Activated T-cell treated with anti-CD3 and anti-CD28 coated beads for 1 hour (primary cell): Measurements from ENCODE around the gene HINT3.
"Not testable (repeated sequence)": the region's sequence is repeated elsewhere in the genome, so short reads cannot be mapped to it uniquely, and the experiment has no call there.

Source experiments
- DNase-seq: peaks from one replicate; pipeline ENCODE4 v3.0.0-alpha.2; 2020; ENCODE audit warnings: low read depth

The HINT3 gene

GRCh38 chr6:125963817-125964216 lies 7.2 kb downstream of the HINT3 start:
- no peak for DNase-seq

- no peak for DNase-seq
These were observed 10.0 kb downstream of the HINT3 start for GRCh38 chr6:125966569-125966968.

GRCh38 chr6:125968493-125968892 lies 11.9 kb downstream of the HINT3 start:
- no peak for DNase-seq

- DNase-seq, result no peak
These were observed 14.2 kb downstream of the HINT3 start for GRCh38 chr6:125970760-125971159.

GRCh38 chr6:125972478-125972877 lies 15.9 kb downstream of the HINT3 start:
- not testable (repeated sequence) for DNase-seq

DNA sequence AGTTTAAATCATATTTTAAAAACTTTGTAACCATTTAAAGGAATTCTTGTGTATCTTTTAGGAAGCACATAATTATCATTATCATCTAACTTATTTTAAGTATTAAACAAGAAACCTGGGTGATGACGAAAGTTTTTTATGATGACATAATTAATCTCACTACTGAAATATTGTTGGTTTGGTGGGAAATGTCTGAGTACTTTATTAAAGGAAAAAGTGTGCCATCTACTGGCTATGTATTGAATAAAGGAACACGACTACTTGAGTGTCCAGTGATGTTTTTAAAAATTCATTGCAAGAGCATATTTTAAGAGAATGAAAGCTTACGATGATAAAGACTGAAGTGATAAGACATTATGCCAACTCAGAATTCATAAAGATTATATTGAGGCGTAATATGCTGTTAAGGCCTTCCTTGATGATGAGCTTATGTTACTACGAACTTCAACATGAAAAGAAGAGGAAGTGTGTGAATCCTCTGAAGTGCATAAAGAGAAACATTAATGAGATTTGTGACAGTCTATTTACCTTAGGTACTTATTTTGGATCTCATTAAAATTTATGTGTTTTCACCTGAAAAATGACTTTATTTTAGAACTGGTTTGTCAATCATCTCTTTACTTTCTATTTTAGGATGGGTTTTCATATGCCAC lies 17.8 kb downstream of the HINT3 start:
- DNase-seq, result no peak

DNA sequence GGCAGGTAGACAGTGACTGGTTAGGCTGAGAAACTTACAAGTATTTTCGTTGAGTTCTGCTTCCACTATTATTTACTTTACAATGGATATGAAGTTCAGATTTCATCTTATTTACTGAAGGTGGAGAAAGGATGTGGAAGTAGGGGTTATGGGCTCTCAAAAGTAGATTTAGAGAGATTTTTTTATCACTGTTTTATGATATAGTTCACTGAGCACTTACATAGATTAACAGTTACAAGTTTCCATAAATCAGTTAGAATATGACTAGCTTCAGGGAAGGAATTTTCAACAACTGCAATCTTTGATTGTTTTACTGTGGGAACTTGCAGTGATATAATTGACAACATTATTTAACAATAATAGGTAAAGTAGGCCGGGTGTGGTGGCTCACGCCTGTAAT lies 22.5 kb downstream of the HINT3 start:
- DNase-seq, result no peak

DNA sequence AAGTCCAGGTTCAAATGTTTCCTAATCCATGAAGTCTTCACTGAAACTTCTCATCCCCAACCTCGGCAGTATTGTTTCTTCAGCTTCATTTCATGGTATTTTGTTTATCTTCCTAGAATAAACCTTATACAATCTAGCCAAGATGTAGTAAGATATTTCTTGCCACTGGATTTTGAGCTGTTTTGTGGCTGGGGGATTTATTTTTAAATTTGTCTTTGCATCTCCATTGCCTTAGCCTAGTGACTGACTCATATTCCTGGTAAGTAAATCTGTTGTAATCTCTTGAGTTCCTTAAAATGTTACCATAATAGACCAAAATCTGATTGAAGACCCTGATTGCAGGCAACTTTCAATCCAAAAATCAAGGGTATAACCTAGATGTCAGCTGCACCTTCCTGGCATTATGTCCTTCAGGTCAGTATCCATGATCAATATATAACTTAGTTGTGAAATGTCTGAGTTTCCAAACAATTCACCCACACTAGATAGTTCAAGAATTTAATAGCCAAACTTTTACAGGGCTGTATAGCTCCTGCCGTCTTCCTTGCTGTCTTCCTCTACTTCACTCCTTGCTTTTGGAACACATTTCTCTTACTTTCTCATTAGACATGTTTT lies 25.1 kb downstream of the HINT3 start:
- no peak for DNase-seq

- DNase-seq, result no peak
These were observed 26.8 kb downstream of the HINT3 start for GRCh38 chr6:125983246-125983945.

- DNase-seq, result no peak
These were observed 27.7 kb downstream of the HINT3 start for GRCh38 chr6:125984311-125984710.

- DNase-seq, result no peak
These were observed 29.0 kb downstream of the HINT3 start for GRCh38 chr6:125985522-125985921.

- DNase-seq, result no peak
These were observed 29.4 kb downstream of the HINT3 start for GRCh38 chr6:125985979-125986300.

DNA sequence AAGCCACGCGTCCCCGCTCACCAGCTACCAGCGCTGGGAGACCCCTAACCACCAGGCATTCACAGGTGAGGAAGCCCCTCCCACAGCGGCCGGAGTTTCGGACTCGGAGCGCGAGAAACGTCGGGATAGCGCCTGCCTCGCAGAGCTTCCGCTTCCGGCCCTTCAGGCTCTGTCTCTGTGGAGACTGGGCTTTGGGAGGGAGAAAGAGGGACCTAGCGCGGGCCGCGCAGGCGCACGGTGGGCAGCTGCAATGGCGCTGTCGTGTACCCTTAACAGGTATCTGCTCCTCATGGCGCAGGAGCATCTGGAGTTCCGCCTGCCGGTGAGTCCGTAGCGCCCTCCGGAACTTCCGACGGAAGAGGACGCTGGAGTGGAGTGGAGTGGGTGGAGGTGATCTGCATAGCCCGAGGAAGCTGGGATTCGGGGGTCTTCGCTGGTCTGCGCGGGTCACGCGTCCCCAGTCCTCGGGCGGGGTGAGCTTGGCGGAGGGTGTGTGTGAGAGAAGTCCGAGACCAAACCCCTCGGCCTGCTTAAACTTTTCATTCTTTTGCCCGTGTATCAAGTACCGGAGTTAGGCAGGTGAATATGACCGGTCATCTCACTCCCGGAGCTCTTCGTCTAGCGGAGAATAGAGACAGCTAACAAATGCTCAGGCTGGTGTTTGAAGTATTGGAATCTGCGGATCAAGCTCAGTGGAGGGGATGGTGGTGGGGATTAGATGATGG lies 29.9 kb downstream of the HINT3 start, which contains the start of gene TRMT11:
Gene TRMT11 (plus strand): TSS at position 240 of the 725 bp plus-strand sequence. CDS start 11 bp downstream, at position 251.
- peak; percentile 62 for DNase-seq

DNA sequence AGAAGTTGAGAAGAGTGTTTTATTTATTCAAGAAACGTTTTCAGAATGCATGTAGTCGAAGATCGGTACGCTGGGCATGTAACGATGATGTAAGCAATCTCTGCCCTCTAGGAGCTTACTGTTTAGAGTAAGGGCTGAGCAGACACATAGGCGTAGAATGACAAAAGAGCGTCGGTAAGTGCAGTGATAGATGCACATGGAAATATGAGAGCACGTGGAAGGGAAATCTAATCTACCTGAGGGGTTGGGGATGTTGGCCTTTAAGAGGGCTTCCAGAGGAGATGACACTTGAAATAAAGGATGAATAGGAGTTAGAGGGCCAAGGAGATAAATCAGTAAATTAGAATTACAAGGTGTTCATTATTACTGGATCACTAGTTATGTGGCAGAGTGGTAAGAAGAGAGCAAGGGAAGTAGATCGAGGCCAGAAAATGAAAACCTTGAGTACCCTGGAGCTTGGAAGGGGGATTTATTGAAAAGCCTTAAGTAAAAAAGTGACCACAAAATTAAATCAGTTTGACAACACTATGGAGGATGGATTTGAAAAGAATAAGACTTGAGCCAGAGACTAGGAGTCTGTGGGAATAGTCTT lies 30.6 kb downstream of the HINT3 start:
- DNase-seq, result no peak

DNA sequence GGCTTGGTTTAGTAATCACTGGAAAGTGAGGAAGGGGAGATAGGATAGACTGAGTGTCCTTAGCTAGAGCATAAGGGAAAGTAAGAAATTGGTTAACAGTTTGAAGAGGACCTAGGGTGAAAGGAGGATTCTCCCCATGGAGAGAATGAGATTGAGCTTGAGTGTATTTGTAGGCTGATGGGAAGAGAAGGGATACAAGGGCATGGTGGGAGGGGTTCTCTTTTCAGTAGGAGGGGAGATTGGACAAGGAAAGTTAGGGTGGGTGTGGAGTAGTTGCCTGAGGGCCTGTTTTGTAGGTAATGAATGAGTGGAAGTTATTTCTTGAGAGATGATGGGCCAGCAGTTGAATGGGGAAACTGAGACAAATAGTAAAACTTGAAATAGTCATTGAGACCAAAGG lies 31.7 kb downstream of the HINT3 start:
- no peak for DNase-seq

DNA sequence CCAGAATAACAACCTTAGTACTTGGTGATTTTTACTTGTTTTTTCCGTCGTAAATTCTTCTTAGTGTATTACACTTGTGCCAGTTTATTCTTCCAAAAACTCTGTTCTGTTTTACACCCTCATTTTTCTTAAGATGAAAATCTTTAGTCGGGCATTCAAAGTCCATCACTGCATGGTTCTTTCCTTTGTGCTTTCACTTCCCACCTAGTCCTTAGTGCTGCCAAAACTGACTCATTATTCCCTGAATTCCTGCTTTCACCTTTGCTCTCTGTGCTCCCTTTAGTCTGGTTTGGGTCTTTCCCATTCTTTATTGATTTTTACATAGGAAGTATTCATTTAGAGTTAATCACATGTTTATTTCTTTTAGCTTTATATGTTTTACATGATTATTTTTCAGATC lies 33.1 kb downstream of the HINT3 start:
- DNase-seq, result no peak

- no peak for DNase-seq
These were observed 35.1 kb downstream of the HINT3 start for GRCh38 chr6:125991653-125992052.

DNA sequence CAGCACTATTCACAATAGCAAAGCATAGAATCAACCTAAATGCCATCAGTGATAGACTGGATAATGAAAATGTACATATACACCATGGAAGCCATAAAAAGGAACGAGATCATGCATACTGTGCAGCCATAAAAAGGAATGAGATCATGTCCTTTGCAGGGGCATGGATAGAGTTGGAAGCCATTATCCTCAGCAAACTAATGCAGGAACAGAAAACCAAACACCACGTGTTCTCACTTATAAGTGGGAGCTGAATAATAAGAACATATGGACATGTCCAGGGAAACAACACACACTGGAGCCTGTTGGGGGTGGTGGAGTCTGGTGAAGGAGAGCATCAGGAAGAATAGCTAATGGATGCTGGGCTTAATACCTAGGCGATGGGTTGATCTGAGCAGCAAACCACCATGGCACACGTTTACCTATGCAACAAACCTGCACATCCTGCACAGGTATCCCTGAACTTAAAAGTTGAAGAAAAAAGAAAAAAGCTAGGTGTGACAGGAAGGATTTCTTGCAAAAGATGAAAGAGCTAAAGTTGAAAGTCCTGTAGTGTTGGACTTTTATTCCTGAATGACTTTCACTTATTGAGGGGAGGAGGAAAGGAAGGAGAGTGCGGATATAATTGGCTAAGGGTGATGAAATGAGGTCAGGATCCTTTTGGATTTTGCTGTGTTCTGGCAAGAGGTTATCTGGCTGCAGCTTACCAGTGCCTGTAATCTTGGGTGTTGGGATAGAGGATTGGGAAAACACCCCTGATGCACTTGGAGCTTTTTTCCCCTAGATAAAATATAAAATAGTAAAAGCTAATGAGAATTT lies 38.3 kb downstream of the HINT3 start:
- no peak for DNase-seq

DNA sequence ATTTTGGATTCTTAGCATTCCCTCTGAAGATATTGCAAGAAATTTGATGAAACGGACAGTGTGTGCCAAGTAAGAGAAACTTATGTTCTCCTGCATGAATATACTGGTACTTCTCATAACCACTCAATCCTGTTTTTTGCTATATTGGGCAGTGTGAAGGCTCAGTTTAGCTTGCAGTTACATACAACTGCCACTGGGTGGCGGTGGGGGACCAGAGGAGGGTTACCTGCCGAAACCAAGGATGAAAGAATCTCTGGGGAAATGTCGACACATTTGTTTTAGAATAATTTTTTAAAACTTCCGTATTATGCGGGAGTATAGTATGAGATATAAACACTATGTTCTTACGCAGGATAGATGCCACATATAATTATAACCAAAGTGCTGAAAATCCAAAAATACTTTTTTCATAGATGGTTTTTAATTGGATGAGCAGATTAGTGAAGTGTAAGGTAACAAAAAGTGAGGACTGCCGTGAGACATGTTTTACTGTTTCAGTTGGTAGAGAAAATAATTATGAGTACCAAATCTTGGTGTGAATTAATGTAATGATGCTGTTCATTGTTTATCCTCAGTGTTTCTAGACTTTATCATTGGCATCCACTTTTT lies 39.5 kb downstream of the HINT3 start:
- DNase-seq, result peak; percentile 72

GRCh38 chr6:126002755-126003679 lies 46.4 kb downstream of the HINT3 start:
- no peak for DNase-seq
